Pancreas (tissue), 10 donors: Measurements from ENCODE around the gene NFYC. TPM values are rescaled to one million over a fixed set of nuclear protein-coding genes. Genes with fewer than 3 reads are reported as not detected.

ENCODE experiments used
- ATAC-seq, 4 donors: fragments of 200-7000 bp; cut with Tn5 transposase; one replicate each; pipeline versions ENCODE4 v1.8.0 to v1.9.1; 2020; ENCODE audit warnings: mild to moderate bottlenecking in 4 of 4, moderate library complexity in 4 of 4
- DNase-seq, 6 donors: peaks; one replicate each; pipeline ENCODE4 v3.0.0-alpha.2; 2020
- FAIRE-seq: peaks from 2 replicates; lab custom pipeline; 2012; peaks lifted over from hg19 to GRCh38; lab: Jason Lieb, UNC
- H3K27ac ChIP-seq, 4 donors: fragments of 200-600 bp; sonication (generic); 1 replicate in 3 of 4; 2 replicates in 1 of 4; pipeline versions ENCODE4 v1.5.0 to v1.8.0; 2020
- H3K27me3 ChIP-seq, 4 donors: fragments of 200-600 bp; one replicate each; pipeline ENCODE4 v1.8.0; 2021
- H3K36me3 ChIP-seq, 3 donors: fragments of 200-600 bp; sonication (generic) in 1 of 3; one replicate each; pipeline versions ENCODE4 v1.5.0 to v1.8.0; 2020 to 2021
- H3K4me1 ChIP-seq, 3 donors: fragments of 200-600 bp; one replicate each; pipeline ENCODE4 v1.8.0; 2021
- H3K4me3 ChIP-seq, 4 donors: fragments of 200-600 bp; sonication (generic) in 2 of 4; one replicate each; pipeline versions ENCODE4 v1.5.0 to v1.8.0; 2020 to 2021
- H3K9me3 ChIP-seq, 4 donors: fragments of 200-600 bp; one replicate each; pipeline ENCODE4 v1.8.0; 2021
- CTCF ChIP-seq, 4 donors: fragments of 200-600 bp; sonication (generic) in 3 of 4; IDR thresholded peaks; one replicate each; pipeline versions ENCODE4 v1.5.0 to v1.8.0; 2021; ENCODE audit warnings: antibody characterized with exemption in 4 of 4
- WGBS, 2 donors: extraction: QIAGEN DNeasy Blood & Tissue Kit; methylation state at CpG; one replicate each; pipeline ENCODE4 v1.1.7; 2013; 5-methylcytosine and 5-hydroxymethylcytosine counted together
- intact Hi-C, 3 donors: fragments of 100-400 bp; cut with DNase I; formaldehyde crosslinking; loops; one replicate each; pipeline versions ENCODE4 v1.11.1 to v1.14.2; 2022
- polyA plus RNA-seq, 2 donors: library from polyadenylated mRNA; stranded (reverse); fragments of 200-250 nt; gene quantifications; one replicate each; pipeline ENCODE4 v1.2.3, GENCODE V29; 2013
- total RNA-seq, 6 donors: library from RNA; stranded (reverse); fragmentation: NEBNext Ultra II Directional in 4 of 6; extraction: Animal tissue kit (Norgen Biotek cat#: 25700) in 4 of 6; gene quantifications; one replicate each; pipeline versions ENCODE4 v1.2.1 to v1.2.4, GENCODE V29; 2021 to 2023
- donor health status: healthy with polysubstance abuse.
- donor health status: DM: no; HTN: no; CAD: no; lungs with moderate emphysema.
- donor health status: DM: no; HTN: no; CAD: no.
- donor health status: control.
- donor health status: control.
- donor health status: Bipolar disorder and iron deficiency.
- donor health status: DM: yes; HTN: yes; CAD: no.
- donor health status: DM: no; HTN: no; CAD: no.
- donor health status: DM: no; HTN: no; CAD: no.
- donor health status: DM: yes; HTN: yes; CAD: no.

Gene NFYC
- total and polyA plus RNA-seq, 8 donors = 21.3 to 39.6 (median 28.2) TPM

GRCh38 chr1:40709100-40709801, 17.7 kb downstream of the NFYC start:
- DNase-seq = peak in 4 of 6 donors; percentile 56 to 89 (median 78)
- intact Hi-C loops = no loop called here
- Histone ChIP-seq H3K27ac (peak overlapping the region; percentile 43 to 82 (median 66)), H3K9me3 (no peaks in the 10 kb centered on the region), H3K4me3 (peak overlapping the region; percentile 6 to 48 (median 31)), H3K36me3 (no peaks in the 10 kb centered on the region), H3K27me3 (no peaks in the 10 kb centered on the region), H3K4me1 (peaks cover 33 to 66% (median 36%) of the 10 kb centered on the region in 3 donors)
- 2 to 9% methylated on average over 10 of the region's 10 CpGs for WGBS, 2 donors
- TF ChIP-seq CTCF (IDR thresholded peaks at IDR 0.05) = no peak
- FAIRE-seq = peak; percentile 92
- ATAC-seq = peak; percentile 90 to 96 (median 94)

- peak overlapping the region; percentile 6 to 48 (median 31) for H3K4me3 ChIP-seq
- no peaks in the 10 kb centered on the region for H3K36me3 ChIP-seq
- H3K9me3 ChIP-seq = no peaks in the 10 kb centered on the region
- intact Hi-C loops = no loop called here
- no peak for DNase-seq
- H3K27me3 ChIP-seq = no peaks in the 10 kb centered on the region
- peaks cover 31 to 65% (median 35%) of the 10 kb centered on the region in 3 donors for H3K4me1 ChIP-seq
- no peak for TF ChIP-seq CTCF (IDR thresholded peaks at IDR 0.05)
- no peak for ATAC-seq
- WGBS, 2 donors = 1 to 3% methylated on average over 3 of the region's 3 CpGs
- no peak for FAIRE-seq
- peak overlapping the region in 3 of 4 donors; percentile 65 to 82 (median 68) for H3K27ac ChIP-seq
These were observed 18.3 kb downstream of the NFYC start for GRCh38 chr1:40709802-40710278.

- peak in 3 of 4 donors; percentile 9 to 20 (median 13) for ATAC-seq
- H3K4me3 ChIP-seq = peak overlapping the region in 2 of 4 donors; percentile 41 to 48
- FAIRE-seq = no peak
- H3K36me3 ChIP-seq = no peaks in the 10 kb centered on the region
- no peaks in the 10 kb centered on the region for H3K9me3 ChIP-seq
- H3K4me1 ChIP-seq = peaks cover 32 to 67% (median 38%) of the 10 kb centered on the region in 3 donors
- no peak for DNase-seq
- intact Hi-C loops = no loop called here
- H3K27ac ChIP-seq = peak overlapping the region in 2 of 4 donors; percentile 60 to 82
- no peaks in the 10 kb centered on the region for H3K27me3 ChIP-seq
- WGBS, 2 donors = 1 to 5% methylated on average over 7 of the region's 7 CpGs
- TF ChIP-seq CTCF (IDR thresholded peaks at IDR 0.05) = no peak
These were observed 19.2 kb downstream of the NFYC start for GRCh38 chr1:40710581-40711315.

- no peak for TF ChIP-seq CTCF (IDR thresholded peaks at IDR 0.05)
- intact Hi-C loops = no loop called here
- H3K9me3 ChIP-seq = no peaks in the 10 kb centered on the region
- peak overlapping the region in 2 of 4 donors; percentile 60 to 82 for H3K27ac ChIP-seq
- FAIRE-seq (no peak), ATAC-seq (peak in 1 of 4 donors; percentile 1), DNase-seq (no peak)
- H3K27me3 ChIP-seq = no peaks in the 10 kb centered on the region
- peak overlapping the region in 1 of 4 donors; percentile 48 for H3K4me3 ChIP-seq
- H3K4me1 ChIP-seq = peaks cover 42 to 77% (median 48%) of the 10 kb centered on the region in 3 donors
- no peaks in the 10 kb centered on the region for H3K36me3 ChIP-seq
- WGBS, 2 donors = 4 to 5% methylated on average over 3 of the region's 3 CpGs
These were observed 20.2 kb downstream of the NFYC start for GRCh38 chr1:40711465-40712404.
